Measurements from ENCODE around the gene JADE1. TPM values are rescaled to one million over a fixed set of nuclear protein-coding genes. Genes with fewer than 3 reads are reported as not detected.
A peak's percentile ranks its signal among the peaks of the same experiment; 100 is the strongest.

The JADE1 gene
- total RNA-seq, 2 experiments from 2014 or later: 43.1 to 64.0 TPM

DNA sequence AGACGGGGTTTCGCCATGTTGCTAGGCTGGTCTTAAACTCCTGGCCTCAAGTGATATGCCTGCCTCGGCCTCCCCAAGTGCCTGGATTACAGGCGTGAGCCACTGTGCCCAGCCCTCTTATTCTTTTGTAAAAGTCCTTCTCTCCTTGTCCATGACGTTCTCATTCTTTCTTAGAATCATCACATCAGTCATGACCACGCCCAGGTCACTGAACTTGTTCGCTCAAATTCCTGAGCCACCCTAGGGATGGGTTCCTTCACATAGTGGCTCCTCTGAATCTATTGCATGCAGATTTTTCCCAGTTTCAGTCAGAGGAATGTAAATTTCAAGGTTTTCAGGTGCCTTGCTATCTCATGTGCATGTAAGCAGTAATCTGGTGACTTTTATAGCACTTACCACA is 15.7 kb downstream of the JADE1 start:
- Histone ChIP-seq H3K4me1 (ENCODE audit: insufficient read depth, low read length, poor library complexity, severe bottlenecking) (peaks cover 70% of the 10 kb centered on the region), H3K9me2 (ENCODE audit: insufficient read depth, low read length) (no peaks in the 10 kb centered on the region), H3K9me3 (ENCODE audit: low read length) (no peaks in the 10 kb centered on the region), H3K27ac (ENCODE audit: low read depth, low read length, poor library complexity, severe bottlenecking) (no peak overlapping the region), H3K4me3 (ENCODE audit: low read depth, low read length, poor library complexity, severe bottlenecking) (no peak overlapping the region), H4K20me1 (ENCODE audit: insufficient read depth, low read length) (peaks cover 47% of the 10 kb centered on the region; the same call in 1 of the 2 replicates), H3K4me2 (ENCODE audit: low read length) (peak overlapping the region; percentile 46), H3K79me2 (ENCODE audit: insufficient read depth, low read depth, low read length) (peaks cover 100% of the 10 kb centered on the region), H3K36me3 (ENCODE audit: insufficient read depth, low read length) (peaks cover 59% of the 10 kb centered on the region), H2AFZ (ENCODE audit: low read length) (no peak overlapping the region)
- ChIA-PET POLR2A (interaction anchor here (1.0 to 4.8 kb wide), 3 partner anchors 8 to 12 kb away, joined by 3 to 54 read pairs (median 17); no protein-coding TSS in a partner anchor), CTCF (ENCODE audit: unreplicated experiment) (no interaction called here)
- DNase-seq (ENCODE audit: low spot score): no peak
- intact Hi-C loops (cut with micrococcal nuclease; ENCODE audit: unreplicated experiment): loop anchor here (5.0 kb wide), 1 partner anchor 37 kb away; no protein-coding TSS in a partner anchor
- no TSS peak for BruUV-seq (replicated peaks)
- TF ChIP-seq, protein P1, sequence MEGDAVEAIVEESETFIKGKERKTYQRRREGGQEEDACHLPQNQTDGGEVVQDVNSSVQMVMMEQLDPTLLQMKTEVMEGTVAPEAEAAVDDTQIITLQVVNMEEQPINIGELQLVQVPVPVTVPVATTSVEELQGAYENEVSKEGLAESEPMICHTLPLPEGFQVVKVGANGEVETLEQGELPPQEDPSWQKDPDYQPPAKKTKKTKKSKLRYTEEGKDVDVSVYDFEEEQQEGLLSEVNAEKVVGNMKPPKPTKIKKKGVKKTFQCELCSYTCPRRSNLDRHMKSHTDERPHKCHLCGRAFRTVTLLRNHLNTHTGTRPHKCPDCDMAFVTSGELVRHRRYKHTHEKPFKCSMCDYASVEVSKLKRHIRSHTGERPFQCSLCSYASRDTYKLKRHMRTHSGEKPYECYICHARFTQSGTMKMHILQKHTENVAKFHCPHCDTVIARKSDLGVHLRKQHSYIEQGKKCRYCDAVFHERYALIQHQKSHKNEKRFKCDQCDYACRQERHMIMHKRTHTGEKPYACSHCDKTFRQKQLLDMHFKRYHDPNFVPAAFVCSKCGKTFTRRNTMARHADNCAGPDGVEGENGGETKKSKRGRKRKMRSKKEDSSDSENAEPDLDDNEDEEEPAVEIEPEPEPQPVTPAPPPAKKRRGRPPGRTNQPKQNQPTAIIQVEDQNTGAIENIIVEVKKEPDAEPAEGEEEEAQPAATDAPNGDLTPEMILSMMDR (conservative IDR thresholded peaks at IDR 0.05; ENCODE audit: low read length): no peak
- TF ChIP-seq EZH2phosphoT487 (IDR thresholded peaks at IDR 0.05; ENCODE audit: borderline replicate concordance, low read depth, low read length): no peak

DNA sequence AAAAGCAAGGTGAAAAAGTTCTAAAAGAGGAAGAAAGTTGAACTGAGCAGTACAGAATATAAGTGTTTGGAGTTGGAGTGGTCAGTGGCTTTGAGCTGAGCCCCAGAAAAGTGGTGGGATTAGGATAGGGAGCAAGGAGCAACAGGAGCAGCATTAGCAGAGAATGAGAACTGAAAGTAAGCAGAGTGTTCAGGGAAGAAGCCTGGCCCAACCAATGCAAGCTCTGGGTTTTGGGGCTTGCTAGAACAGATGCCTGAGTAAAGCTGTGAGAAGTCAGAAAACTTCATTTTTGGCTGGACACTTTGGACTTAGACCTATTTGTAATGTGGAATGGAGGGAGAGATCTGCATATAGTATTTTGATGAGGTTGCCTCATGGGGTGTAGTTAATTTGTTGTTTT is 17.8 kb downstream of the JADE1 start:
- no peak overlapping the region for H2AFZ ChIP-seq (ENCODE audit: low read length)
- intact Hi-C loops (cut with micrococcal nuclease; ENCODE audit: unreplicated experiment): loop anchor here (5.0 kb wide), 1 partner anchor 35 kb away; no protein-coding TSS in a partner anchor
- peak overlapping the region; percentile 20 for H3K27ac ChIP-seq (ENCODE audit: low read depth, low read length, poor library complexity, severe bottlenecking)
- TF ChIP-seq, protein P1 (conservative IDR thresholded peaks at IDR 0.05; ENCODE audit: low read length): no peak
- TF ChIP-seq EZH2phosphoT487 (IDR thresholded peaks at IDR 0.05; ENCODE audit: borderline replicate concordance, low read depth, low read length): no peak
- POLR2A ChIA-PET: interaction anchor here (0.7 to 6.9 kb wide), 5 partner anchors 8 to 95 kb away, joined by 3 to 62 read pairs (median 7); no protein-coding TSS in a partner anchor
- H3K79me2 ChIP-seq (ENCODE audit: insufficient read depth, low read depth, low read length): peaks cover 100% of the 10 kb centered on the region
- H3K4me1 ChIP-seq (ENCODE audit: insufficient read depth, low read length, poor library complexity, severe bottlenecking): peaks cover 79% of the 10 kb centered on the region
- H3K4me3 ChIP-seq (ENCODE audit: low read depth, low read length, poor library complexity, severe bottlenecking): no peak overlapping the region
- peaks cover 67% of the 10 kb centered on the region for H3K36me3 ChIP-seq (ENCODE audit: insufficient read depth, low read length)
- peak overlapping the region; percentile 46 for H3K4me2 ChIP-seq (ENCODE audit: low read length)
- CTCF ChIA-PET (ENCODE audit: unreplicated experiment): no interaction called here
- BruUV-seq (replicated peaks): no TSS peak
- no peak for DNase-seq (ENCODE audit: low spot score)
- no peaks in the 10 kb centered on the region for H3K9me2 ChIP-seq (ENCODE audit: insufficient read depth, low read length)
- no peaks in the 10 kb centered on the region for H3K9me3 ChIP-seq (ENCODE audit: low read length)
- peaks cover 62% of the 10 kb centered on the region; the same call in 1 of the 2 replicates for H4K20me1 ChIP-seq (ENCODE audit: insufficient read depth, low read length)

DNA sequence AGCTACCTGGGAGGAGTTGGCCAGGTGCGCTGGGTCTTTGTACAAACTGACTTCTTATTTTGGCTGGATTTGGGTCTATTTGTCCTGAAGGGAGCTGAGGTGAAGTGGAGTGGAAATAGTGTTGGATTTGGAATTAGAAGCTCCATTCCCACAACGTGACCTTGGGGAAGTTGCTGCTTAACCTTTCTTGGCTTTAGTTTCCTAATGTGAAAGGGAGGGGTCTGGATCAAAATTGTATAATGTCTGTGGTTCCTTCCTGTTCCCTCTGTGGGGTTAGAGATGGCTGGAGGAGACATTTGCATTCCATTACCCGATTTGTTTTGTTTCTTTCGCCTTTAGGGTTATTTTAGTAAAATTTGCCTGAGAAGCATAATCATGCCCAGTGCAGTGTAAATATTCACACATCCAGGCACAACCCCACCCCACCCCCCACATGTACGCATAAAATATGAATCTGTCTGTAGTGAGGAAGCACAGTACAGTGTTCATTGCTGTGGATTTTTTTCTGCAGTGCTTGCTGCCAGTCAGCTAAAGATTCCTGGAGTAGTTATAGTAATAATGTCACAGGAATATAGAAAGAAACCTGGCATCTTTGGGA is 21.5 kb downstream of the JADE1 start:
- TF ChIP-seq, protein P1 (conservative IDR thresholded peaks at IDR 0.05; ENCODE audit: low read length): no peak
- TF ChIP-seq EZH2phosphoT487 (IDR thresholded peaks at IDR 0.05; ENCODE audit: borderline replicate concordance, low read depth, low read length): no peak
- Histone ChIP-seq H2AFZ (ENCODE audit: low read length) (no peak overlapping the region), H3K9me2 (ENCODE audit: insufficient read depth, low read length) (no peaks in the 10 kb centered on the region), H3K9me3 (ENCODE audit: low read length) (no peaks in the 10 kb centered on the region), H3K4me2 (ENCODE audit: low read length) (peak overlapping the region; percentile 70), H3K36me3 (ENCODE audit: insufficient read depth, low read length) (peaks cover 91% of the 10 kb centered on the region), H4K20me1 (ENCODE audit: insufficient read depth, low read length) (peaks cover 53% of the 10 kb centered on the region), H3K4me1 (ENCODE audit: insufficient read depth, low read length, poor library complexity, severe bottlenecking) (peaks cover 70% of the 10 kb centered on the region), H3K79me2 (ENCODE audit: insufficient read depth, low read depth, low read length) (peaks cover 98% of the 10 kb centered on the region), H3K4me3 (ENCODE audit: low read depth, low read length, poor library complexity, severe bottlenecking) (peak overlapping the region; percentile 41), H3K27ac (ENCODE audit: low read depth, low read length, poor library complexity, severe bottlenecking) (peak overlapping the region; percentile 84)
- POLR2A ChIA-PET: interaction anchor here (0.5 to 6.9 kb wide), 2 partner anchors 18 to 26 kb away, joined by 5 to 62 read pairs; no protein-coding TSS in a partner anchor
- intact Hi-C loops (cut with micrococcal nuclease; ENCODE audit: unreplicated experiment): loop anchor here (2.0 kb wide), 1 partner anchor 20 kb away; no protein-coding TSS in a partner anchor
- DNase-seq (ENCODE audit: low spot score): peak; percentile 49
- BruUV-seq (replicated peaks): no TSS peak
- CTCF ChIA-PET (ENCODE audit: unreplicated experiment): interaction anchor here (1.0 kb wide), 1 partner anchor 16 kb away, joined by 3 read pairs; no protein-coding TSS in a partner anchor

Measured in OCI-LY7 (cell line).